Activated CD4-positive, alpha-beta T cell treated with anti-CD3 and anti-CD28 coated beads for 1 hour (primary cell): ENCODE results near the gene NAGPA.
"Not testable (repeated sequence)": the region's sequence is repeated elsewhere in the genome, so short reads cannot be mapped to it uniquely, and the experiment has no call there.

Experiments used
- DNase-seq: peaks from one replicate; pipeline ENCODE4 v3.0.0-alpha.2; 2020

Gene NAGPA

GRCh38 chr16:5033256-5034166, at the start of gene NAGPA:
Gene NAGPA, minus strand, starts transcription at chr16:5033935. Its CDS starts 21 bp downstream, at chr16:5033914.
- peak; percentile 76 for DNase-seq

GRCh38 chr16:5080996-5081395, 47.3 kb upstream of the NAGPA start:
- not testable (repeated sequence) for DNase-seq

GRCh38 chr16:5080461-5080860, 46.7 kb upstream of the NAGPA start:
- DNase-seq = not testable (repeated sequence)

- no peak for DNase-seq
Measured at GRCh38 chr16:5078626-5079025, 44.9 kb upstream of the NAGPA start.

DNA sequence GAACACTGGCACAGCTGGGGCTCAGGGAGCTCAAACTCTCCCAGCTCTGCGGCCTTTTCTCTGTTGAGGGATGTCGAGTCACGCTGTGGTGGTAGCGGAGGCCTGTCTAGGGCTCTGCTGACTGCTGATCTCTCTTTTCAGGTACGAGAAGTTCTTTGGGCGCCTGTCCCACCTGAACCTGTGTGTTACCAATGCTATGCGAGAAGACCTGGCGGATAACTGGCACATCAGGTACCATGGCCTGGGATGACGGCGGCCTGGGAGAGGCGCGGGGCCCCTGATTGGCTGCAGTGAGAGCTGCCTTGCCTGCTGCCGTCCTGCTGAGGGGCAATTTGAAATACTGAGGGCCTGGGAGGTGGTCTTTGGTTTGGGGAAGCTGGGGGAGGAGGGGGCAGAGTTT, 43.6 kb upstream of the NAGPA start:
- DNase-seq = no peak

GRCh38 chr16:5075637-5076036, 41.9 kb upstream of the NAGPA start:
- DNase-seq = no peak

DNA sequence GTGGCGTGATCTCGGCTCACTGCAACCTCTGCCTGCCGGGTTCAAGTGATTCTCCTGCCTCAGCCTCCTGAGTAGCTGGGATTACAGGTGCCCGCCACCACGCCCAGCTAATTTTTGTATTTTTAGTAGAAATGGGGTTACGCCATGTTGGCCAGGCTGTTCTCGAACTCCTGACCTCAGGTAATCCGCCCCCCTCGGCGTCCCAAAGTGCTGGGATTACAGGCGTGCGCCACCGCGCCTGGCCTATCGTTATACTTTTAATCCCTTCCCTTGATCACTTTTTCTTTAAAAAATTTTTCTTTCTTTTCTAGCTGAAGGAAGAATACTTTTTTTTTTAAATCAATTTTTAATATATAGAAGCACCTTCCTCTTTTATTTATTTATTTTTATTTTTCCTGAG, 40.0 kb upstream of the NAGPA start:
- not testable (repeated sequence) for DNase-seq

DNA sequence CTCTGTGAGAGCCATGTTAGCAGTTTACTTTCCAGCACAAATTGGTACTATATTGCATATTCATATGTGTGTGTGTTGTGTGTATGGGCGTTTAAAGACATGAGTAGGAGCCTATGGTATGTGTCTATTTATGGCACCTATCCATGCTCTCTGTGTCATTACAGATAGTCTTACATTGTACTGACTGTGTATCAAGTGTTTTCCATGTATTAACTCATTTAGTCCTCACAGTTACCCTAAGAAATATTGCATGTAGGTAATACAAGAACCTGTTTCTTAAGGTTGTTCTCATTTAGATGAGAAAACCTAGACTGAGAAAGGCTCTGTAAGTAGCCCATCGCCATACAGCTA, 39.5 kb upstream of the NAGPA start:
- no peak for DNase-seq

DNA sequence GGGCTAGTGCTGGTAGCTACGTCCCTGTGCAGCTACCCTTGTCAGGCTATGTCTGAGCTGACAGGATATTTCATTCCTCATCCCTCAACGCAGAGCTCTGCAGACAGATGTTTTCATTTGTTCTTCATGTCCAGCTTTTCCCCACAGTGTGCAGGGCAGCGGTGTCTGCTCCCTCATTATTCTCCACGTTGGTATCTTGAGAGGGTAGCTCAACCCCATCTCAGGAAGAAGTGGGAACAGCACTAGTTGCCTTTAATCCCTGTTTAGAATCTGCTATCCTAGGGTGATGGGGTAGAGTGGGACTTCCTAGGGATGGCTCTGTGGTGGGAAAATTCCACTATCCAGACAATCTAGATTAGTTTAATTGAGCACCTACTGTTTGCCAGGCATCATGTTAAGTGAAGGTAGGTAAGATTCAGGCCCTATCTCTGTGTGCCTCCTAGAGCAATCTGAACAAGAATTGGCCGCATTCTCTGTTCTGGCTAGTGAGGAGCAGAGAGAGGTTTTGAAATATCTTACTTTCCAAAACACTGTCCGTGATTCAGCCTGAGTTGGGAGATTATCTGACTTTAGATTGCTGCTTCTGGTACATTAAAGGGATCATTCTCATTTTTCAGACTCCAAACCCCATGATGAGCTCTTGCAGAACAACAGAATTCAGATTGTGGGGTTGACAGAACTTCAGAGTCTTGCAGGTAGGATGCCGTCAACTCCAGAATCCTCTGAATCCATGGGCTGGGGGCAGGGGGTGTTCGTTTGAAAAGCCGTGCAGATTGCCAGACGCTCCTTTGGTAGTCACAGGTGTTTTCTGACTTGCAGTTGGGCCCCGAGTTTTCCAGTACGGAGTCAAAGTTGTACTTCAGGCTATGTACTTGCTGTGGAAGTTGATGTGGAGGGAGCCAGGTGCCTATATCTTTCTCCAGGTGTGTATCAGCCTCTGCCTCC, 38.9 kb upstream of the NAGPA start:
- DNase-seq = no peak

DNA sequence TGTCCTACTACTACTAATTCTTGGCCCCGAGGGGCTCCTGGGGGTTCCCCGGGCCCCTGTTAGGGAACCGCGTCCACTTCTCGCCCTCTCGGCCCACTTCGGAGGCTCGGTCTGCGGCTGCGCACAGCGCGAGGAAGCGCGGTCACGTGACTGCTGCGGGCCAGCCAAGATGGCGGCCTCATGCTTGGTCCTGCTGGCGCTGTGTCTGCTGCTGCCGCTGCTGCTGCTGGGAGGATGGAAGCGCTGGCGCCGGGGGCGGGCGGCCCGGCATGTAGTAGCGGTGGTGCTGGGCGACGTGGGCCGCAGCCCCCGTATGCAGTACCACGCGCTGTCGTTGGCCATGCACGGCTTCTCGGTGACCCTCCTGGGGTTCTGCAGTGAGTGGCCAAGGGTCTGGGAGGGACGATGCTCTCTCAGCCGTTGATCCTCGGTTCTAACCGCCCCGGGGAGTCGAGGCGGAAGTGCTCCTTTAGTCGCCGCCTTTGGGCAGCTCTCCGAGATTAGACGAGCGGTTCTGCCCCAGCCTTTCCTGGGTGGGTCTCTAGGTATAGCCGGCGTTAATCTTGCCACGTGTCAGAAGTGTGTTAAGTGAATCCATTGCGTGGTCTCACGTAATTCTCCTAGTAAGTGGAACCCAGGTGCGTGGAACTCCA, 38.1 kb upstream of the NAGPA start, which contains the start of gene ALG1:
Gene ALG1, plus strand, starts transcription at position 163 of the 653 bp plus-strand sequence. Its CDS starts 7 bp downstream, at position 170.
- peak; percentile 83 for DNase-seq

- DNase-seq = no peak
Measured at GRCh38 chr16:5071341-5071680, 37.6 kb upstream of the NAGPA start.

- DNase-seq = no peak
Measured at GRCh38 chr16:5070431-5071186, 36.9 kb upstream of the NAGPA start.

- DNase-seq = no peak
Measured at GRCh38 chr16:5069854-5070253, 36.1 kb upstream of the NAGPA start.

- DNase-seq = no peak
Measured at GRCh38 chr16:5069048-5069447, 35.3 kb upstream of the NAGPA start.

DNA sequence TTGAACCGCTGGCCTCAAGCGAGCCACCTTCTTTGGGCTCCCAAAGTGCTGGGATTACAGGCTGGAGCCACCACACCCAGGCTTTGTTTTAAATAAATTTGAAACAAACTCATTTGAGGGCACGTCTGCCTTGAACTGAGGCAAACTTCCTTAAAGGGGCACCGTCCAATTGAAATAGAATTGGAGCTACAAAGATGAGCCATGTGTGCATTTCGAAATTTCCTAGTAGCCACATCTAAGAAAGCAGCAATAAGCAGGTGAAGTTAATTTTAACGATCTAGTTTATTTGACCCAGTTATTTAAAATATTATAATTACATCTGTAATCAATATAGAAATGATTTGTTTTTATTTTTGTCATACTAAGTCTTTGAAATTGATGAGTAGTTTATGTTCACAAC, 32.8 kb upstream of the NAGPA start:
- no peak for DNase-seq

- no peak for DNase-seq
Measured at GRCh38 chr16:5065813-5066212, 32.1 kb upstream of the NAGPA start, which contains the start of gene C16orf89. Gene C16orf89, minus strand, starts transcription at chr16:5065956. Its CDS starts 48 bp downstream, at chr16:5065908.

- DNase-seq = no peak
Measured at GRCh38 chr16:5065326-5065725, 31.6 kb upstream of the NAGPA start.

DNA sequence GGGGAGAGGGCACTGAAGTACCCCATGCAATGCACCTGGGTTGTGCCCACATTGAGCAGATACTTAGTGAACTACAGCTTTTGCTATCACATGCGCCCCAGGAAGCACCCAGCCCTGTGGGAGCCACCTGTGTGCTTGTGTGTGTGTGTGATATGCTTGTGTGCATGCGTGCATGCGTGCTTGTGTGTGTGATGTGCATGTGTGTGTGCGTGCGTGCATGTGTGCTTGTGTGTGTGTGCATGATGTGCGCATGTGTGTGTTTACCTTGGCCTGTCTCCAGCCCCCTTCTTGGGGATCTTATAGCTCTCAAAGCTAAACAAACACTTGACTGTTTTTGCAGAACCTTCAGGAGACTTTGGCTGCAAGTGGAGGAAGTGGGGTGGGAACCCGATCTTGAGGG, 31.2 kb upstream of the NAGPA start:
- no peak for DNase-seq

- DNase-seq = no peak
Measured at GRCh38 chr16:5062790-5063765, 29.3 kb upstream of the NAGPA start.

DNA sequence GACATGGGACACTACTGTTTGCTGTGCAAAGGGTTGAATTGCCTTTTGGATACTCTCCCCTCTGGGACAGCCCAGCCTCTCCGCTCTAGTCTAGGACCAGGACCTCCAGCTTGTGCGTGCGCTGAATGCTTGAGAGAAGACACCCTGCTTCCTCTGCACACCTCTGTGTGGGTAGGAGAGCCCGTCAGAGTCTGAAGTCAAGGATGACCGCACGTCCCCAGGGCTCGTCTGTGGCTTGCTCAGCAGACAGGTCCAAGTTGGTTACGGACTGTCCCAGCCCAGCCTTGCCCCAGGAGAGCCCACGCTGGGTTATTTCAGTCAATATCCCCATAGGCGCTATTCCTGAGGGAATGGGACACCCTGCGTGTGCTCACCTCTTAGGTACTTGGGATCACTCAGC, 28.3 kb upstream of the NAGPA start:
- DNase-seq = no peak

GRCh38 chr16:5060073-5060641, 26.4 kb upstream of the NAGPA start:
- no peak for DNase-seq
